Measurements from ENCODE around the gene FBXL20.

FBXL20 gene

GRCh38 chr17:39239640-39240314 lies 161.6 kb downstream of the FBXL20 start:
- no peaks in the 10 kb centered on the region for H4K20me1 ChIP-seq (ENCODE audit: insufficient read depth)
- peak overlapping the region; percentile 45; the same call in 1 of the 2 replicates for H2AFZ ChIP-seq (ENCODE audit: low read depth)
- TF ChIP-seq CTCF (conservative IDR thresholded peaks at IDR 0.05; ENCODE audit: low read depth, low read length): peak; percentile 85
- H3K4me1 ChIP-seq (ENCODE audit: low read depth, poor library complexity, severe bottlenecking): peaks cover 31% of the 10 kb centered on the region
- H3K36me3 ChIP-seq (ENCODE audit: insufficient read depth): no peaks in the 10 kb centered on the region
- H3K27ac ChIP-seq: no peak overlapping the region
- H3K4me2 ChIP-seq: peak overlapping the region; percentile 36; the same call in 1 of the 2 replicates
- no peaks in the 10 kb centered on the region for H3K79me2 ChIP-seq (ENCODE audit: insufficient read depth, low read depth)
- H3K27me3 ChIP-seq (ENCODE audit: insufficient read depth, low read depth): no peaks in the 10 kb centered on the region
- H3K9ac ChIP-seq: no peak overlapping the region
- H3K4me3 ChIP-seq (IDR thresholded peaks at IDR 0.05; ENCODE audit: insufficient read depth, low read depth, low read length): no peak overlapping the region

GRCh38 chr17:39238311-39238972 lies 163.0 kb downstream of the FBXL20 start:
- no peak overlapping the region for H3K27ac ChIP-seq
- no peaks in the 10 kb centered on the region for H4K20me1 ChIP-seq (ENCODE audit: insufficient read depth)
- H2AFZ ChIP-seq (ENCODE audit: low read depth): peak overlapping the region; percentile 38; the same call in 1 of the 2 replicates
- H3K4me3 ChIP-seq (IDR thresholded peaks at IDR 0.05; ENCODE audit: insufficient read depth, low read depth, low read length): no peak overlapping the region
- H3K79me2 ChIP-seq (ENCODE audit: insufficient read depth, low read depth): no peaks in the 10 kb centered on the region
- no peaks in the 10 kb centered on the region for H3K36me3 ChIP-seq (ENCODE audit: insufficient read depth)
- no peaks in the 10 kb centered on the region for H3K27me3 ChIP-seq (ENCODE audit: insufficient read depth, low read depth)
- H3K4me1 ChIP-seq (ENCODE audit: low read depth, poor library complexity, severe bottlenecking): peaks cover 31% of the 10 kb centered on the region
- no peak overlapping the region for H3K4me2 ChIP-seq
- H3K9ac ChIP-seq: no peak overlapping the region
- no peak for TF ChIP-seq CTCF (conservative IDR thresholded peaks at IDR 0.05; ENCODE audit: low read depth, low read length)

DNA sequence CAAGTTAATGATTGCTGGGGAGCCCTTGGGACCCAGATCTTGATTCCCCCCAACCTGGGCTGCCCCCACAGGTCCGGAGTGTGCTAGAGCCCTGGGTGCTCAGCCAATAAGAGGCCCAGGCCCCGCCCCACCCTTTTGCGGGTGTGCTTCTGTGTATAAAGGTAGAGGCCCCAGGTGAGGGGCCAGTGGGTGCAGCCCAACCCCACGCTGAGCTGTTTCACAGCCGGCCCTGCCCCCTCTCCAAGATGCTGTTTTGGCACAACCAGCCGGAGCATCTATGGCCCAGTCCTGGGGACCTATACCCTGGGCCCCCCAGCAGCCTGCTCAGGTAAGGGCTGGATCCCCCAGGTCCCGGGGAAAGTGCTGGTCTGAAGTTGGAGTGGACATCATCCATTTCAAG lies 163.8 kb downstream of the FBXL20 start:
- Histone ChIP-seq H3K4me2 (no peak overlapping the region), H3K36me3 (ENCODE audit: insufficient read depth) (no peaks in the 10 kb centered on the region), H3K79me2 (ENCODE audit: insufficient read depth, low read depth) (no peaks in the 10 kb centered on the region), H4K20me1 (ENCODE audit: insufficient read depth) (no peaks in the 10 kb centered on the region), H3K4me1 (ENCODE audit: low read depth, poor library complexity, severe bottlenecking) (peaks cover 31% of the 10 kb centered on the region), H3K27ac (no peak overlapping the region), H3K4me3 (IDR thresholded peaks at IDR 0.05; ENCODE audit: insufficient read depth, low read depth, low read length) (no peak overlapping the region), H3K9ac (no peak overlapping the region), H3K27me3 (ENCODE audit: insufficient read depth, low read depth) (no peaks in the 10 kb centered on the region), H2AFZ (ENCODE audit: low read depth) (no peak overlapping the region; the same call in 1 of the 2 replicates)
- TF ChIP-seq CTCF (conservative IDR thresholded peaks at IDR 0.05; ENCODE audit: low read depth, low read length): no peak

GRCh38 chr17:39236981-39237441 lies 164.4 kb downstream of the FBXL20 start:
- no peaks in the 10 kb centered on the region for H3K36me3 ChIP-seq (ENCODE audit: insufficient read depth)
- no peak for TF ChIP-seq CTCF (conservative IDR thresholded peaks at IDR 0.05; ENCODE audit: low read depth, low read length)
- H3K9ac ChIP-seq: no peak overlapping the region
- H3K4me2 ChIP-seq: no peak overlapping the region
- H3K79me2 ChIP-seq (ENCODE audit: insufficient read depth, low read depth): no peaks in the 10 kb centered on the region
- no peak overlapping the region for H2AFZ ChIP-seq (ENCODE audit: low read depth)
- no peak overlapping the region for H3K4me3 ChIP-seq (IDR thresholded peaks at IDR 0.05; ENCODE audit: insufficient read depth, low read depth, low read length)
- H3K4me1 ChIP-seq (ENCODE audit: low read depth, poor library complexity, severe bottlenecking): peaks cover 31% of the 10 kb centered on the region
- no peaks in the 10 kb centered on the region for H3K27me3 ChIP-seq (ENCODE audit: insufficient read depth, low read depth)
- H3K27ac ChIP-seq: no peak overlapping the region
- H4K20me1 ChIP-seq (ENCODE audit: insufficient read depth): no peaks in the 10 kb centered on the region
